GM18861 (cell line): ENCODE measurements around the gene SART3.
"Not testable (repeated sequence)": the region's sequence is repeated elsewhere in the genome, so short reads cannot be mapped to it uniquely, and the experiment has no call there.

Source experiments
- ATAC-seq: cut with Tn5 transposase; IDR thresholded peaks from one replicate; pipeline ENCODE4 v1.9.1; 2021; ENCODE audit not compliant: unreplicated experiment

SART3 gene

DNA sequence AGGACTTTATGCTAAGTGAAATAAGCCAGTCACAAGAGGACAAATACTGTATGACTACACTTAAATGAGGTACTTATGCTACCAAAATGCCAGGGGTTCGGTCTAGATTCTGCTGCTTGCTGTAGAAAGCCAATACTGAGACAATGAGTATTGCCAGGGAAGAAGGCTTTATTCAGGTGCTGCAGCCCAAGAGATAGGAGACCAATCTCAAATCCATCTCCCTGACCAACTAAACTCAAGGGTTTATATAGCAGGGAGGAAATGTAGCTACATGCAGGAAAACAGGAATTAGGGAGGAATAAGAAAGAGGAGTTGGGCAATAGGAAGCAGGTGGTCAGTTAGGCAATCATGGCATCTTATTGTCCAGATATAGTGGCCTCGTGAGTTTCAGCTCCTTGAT, 58.1 kb downstream of the SART3 start:
- ATAC-seq, result no peak

DNA sequence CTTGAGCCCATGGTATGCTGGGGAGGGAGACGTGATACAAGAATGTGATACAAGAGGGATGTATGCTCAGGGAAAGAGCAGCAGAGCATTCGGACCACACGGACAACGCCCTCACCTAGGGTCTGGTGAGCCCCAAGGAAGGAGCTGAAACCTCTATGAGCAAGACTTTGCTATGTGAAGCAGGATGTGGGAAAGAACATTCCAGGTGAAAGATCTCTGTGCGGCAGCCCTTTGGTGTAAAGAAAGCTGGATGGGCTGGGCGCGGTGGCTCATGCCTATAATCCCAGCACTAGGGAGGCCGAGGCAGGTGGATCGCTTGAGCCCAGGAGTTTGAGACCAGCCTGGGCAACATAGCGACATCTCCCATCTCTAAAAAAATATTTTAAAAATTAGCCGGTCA, 62.8 kb downstream of the SART3 start:
- ATAC-seq, result no peak

DNA sequence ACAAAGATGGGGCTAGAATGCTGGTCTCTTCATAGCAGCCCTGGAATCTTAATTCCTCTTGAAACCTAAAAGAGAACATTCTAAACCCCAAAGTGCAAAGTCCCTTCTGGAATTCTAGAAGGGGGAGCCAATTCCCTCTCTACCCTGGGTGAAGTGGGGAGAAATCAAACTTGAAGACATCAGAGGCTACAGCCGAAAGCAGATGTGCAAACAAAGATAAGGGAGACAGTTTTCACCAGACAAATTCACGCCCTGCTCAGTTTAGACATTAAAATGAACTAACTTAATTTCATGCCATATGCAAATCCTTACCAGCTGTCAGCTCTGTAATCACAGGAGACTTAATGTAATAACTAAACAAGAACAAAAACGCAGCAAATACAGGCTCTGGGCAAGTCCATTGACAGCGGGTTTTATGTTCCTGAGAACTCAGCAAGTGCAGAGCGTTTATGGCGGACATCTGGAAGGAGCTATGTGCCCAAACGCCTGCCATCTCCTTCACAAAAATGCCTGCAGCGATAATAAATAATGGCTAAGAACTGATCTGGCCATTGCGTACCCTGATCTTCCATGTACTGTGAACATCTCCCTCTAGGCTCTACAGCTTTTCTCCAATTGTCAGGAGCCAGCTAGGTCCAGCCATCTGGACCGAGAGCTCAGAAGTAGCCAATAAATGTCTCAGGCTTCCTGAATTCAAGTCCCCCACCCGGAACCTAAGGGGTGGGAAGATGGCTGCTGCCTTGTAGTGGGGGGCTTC, 65.0 kb downstream of the SART3 start:
- no peak for ATAC-seq

DNA sequence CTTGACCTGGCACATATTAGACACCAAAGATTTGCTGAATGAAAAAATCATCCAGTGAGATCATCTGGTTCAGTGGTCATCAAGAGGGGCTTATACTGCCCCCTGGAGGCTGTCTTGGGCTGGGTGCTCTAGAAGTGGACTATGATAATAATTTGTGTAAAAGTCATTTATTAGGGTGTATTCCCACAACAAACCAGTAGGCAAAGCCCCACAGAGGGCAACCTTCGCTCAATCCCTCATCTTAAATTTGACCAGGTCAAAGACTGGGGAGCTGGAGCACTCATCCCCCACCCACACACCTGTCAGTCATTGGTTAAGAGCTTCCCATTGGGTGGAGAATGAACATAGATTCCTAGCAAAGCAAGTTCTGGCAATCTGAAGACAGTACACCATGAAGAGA, 65.9 kb downstream of the SART3 start:
- ATAC-seq, result no peak

DNA sequence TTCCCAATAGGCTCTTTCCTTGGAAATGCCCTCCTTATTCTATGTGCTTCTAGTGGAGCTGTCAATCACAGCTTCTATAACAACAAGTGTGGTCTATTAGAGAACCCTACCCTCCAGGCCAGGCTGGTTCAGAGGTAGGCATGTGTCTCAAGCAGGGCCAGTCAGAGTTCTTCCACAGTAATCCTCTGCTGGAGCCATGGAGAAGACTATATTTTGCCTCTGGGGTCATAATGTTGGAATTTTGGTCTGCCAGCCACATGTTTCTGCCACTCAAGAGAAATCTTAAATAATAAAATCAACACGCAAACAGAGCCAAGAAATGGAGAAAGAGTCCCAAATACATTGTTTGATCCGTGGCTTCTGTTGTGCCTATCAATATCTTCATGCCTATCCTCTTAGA, 69.7 kb downstream of the SART3 start:
- ATAC-seq, result no peak

DNA sequence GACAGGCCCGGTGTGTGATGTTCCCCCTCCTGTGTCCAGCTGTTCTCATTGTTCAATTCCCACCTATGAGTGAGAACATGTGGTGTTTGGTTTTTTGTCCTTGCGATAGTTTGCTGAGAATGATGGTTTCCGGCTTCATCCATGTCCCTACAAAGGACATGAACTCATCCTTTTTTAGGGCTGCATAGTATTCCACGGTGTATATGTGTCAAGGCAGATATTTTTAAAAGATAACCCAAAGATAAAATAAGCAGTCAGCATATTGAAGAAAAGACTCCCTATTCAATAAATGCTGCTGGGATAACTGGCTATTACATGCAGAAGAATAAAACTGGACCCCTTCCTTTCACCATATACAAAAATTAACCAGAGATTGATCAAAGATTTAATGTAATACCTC, 73.9 kb downstream of the SART3 start:
- ATAC-seq, result not testable (repeated sequence)

DNA sequence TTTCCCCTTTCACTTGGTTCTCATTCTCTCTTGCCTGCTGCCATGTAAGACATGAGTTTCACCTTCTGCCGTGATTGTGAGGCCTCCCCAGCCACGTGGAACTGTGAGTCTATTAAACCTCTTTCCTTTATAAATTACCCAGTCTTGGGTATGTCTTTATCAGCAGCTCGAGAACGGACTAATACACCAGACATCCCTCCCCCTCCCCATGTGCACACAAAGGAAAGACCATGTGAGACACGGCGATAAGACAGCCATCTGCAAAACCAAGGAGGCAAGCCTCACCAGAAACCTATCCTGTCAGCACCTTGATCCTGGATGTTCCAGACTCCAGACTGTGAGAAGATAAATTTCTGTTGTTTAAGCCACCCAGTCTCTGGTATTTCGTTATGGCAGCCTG, 75.6 kb downstream of the SART3 start:
- not testable (repeated sequence) for ATAC-seq

DNA sequence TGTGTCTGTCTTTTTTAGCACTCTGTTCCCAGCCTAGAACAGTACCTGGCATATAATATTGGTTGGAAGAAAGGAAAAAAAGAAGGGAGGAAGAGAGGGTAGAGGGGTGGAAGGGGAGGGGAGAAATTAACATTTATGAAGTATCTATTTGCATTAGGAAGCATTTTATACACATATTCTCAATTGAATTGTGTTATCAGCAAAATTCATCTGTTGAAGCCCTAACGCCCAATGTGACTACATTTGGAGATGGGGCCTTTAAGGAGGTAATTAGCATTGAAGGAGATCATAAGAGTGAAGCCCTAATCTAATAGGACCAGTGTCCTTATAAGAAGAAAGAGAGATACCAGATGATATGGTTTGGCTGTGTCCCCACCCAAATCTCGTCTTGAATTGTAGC, 76.1 kb downstream of the SART3 start:
- ATAC-seq, result no peak

DNA sequence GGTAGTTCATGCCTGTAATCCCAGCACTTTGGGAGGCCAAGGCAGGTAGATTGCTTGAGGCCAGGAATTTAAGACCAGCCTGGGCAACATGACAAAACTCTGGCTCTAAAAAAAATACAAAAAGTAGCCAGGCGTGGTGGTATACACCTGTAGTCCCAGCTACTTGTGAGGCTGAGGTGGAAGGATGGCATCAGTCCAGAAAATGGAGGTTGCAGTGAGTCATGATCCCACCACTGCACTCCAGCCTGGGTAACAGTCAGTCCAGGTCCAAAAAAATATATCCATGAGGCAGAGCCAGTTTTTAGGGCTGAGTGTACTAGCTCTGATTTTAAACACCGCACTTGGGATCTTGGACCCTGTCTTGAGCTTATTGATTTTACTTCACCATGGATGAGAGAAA, 76.5 kb downstream of the SART3 start:
- ATAC-seq, result no peak

DNA sequence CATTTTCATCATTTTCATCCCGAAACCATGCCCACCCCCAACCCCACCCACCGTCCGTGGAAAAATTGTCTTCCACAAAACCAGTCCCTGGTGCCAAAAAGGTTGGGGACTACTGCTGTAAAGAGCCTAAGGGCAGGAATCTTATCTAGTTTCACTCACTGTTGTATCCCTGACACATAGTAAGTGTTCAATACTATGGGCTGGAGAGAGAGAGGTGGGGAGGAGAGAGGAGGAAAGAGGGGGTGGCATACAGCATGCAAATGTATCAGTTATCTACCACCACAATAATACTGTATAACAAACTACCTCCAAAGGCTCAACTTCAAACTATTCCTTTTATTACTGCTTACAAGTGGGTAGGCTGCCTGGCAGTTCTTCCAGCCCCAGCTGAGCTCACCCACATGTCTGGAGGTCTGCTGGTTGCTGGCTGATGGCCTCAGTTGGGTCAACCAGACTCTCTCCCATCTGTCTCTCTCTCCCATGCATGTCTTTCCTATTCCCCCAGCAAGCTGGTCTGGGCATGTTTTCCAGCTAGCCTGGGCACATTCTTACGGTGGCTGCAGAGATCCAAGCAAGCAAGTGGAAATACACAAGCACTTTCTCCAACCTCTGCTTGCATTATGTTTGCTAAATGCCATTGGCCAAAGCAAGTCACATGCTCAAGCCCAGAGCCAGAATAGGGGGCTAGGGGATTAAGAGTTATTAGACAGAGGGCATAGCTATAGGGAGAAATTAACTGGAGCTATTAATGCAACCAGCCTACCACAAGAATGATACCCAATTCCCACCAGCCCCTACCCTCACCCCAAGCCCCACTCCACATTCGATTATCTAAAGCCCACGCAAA, 77.5 kb downstream of the SART3 start:
- ATAC-seq, result no peak

DNA sequence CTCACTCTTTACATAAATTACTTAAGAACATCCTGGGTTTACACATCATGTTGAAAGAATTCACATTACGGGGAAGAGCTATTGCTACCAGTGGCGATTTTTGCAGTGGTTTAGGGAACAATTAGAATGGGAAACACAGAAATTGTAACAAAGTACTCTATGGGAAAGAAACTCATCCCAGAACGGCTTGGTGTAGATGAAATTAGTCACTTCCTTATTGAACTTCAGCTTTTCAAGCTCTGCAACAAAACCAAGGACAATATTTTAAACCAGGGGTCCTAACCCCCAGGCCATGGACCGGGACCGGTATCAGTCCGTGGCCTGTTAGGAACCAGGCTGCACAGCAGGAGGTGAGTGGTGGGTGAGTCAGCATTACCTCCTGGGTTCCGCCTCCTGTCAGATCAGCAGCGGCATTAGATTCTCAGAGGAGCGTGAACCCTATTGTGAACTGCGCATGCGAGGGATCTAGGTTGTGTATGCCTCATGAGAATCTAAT, 78.2 kb downstream of the SART3 start:
- ATAC-seq, result no peak

DNA sequence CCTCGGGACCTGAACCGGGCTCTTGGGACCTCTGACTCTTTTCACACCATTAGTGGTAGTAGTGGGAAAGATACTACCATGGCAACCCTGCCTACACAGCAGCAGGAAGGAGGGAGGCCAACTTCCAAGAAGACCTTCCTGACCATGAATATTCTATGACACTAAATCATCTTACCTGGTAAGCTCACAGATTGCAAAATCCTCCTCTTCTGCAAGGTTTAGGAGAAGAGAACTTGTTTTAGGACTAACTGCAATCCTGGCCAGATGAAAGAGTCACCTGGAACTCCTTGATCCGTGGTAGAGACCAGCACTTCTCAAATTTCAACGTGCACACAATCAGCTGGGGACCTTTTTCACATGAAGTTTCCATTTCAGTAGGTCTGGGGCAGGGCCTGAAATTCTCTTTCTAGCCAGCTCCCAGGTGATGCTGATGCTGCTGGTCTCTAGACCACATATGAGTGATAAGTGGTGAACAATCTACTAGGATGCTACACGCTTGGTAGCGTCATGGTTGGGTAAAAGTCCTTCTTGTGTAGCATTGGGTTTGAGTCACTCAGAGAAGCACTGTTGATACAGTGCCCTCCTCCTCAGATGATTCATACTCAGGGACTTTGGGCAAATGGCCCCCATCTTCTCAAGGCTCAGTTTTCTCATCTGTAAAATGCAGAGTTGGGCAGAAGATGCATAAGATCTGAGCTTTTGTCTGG, 81.5 kb downstream of the SART3 start:
- no peak for ATAC-seq

DNA sequence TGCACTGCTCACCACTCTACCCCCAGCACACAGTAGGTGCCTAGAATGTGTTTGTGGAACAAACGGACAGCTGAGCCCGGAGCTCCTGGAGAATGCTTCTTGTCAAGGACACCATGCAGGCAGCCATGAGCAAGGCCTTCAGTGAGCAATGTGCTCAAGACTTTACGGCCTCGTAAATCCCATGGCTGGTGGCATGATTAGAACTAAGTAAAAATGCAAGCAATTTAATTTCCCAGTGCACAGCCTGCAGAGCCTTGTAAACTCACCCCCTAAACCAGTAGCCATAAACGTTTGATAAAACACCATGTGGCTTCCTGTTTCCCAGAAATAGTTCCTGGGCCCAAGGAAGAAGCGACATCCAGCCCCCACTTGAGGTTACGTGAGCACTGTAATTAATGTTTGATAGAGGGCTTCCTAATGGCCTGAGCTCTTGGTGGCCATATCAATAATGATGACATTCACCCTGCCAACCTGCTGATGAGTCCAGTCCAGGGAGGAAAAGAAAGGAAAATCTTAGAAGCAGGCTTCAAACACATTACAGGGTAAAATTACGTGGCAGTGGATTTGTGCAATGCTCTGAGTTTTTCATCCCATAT, 82.3 kb downstream of the SART3 start:
- no peak for ATAC-seq

DNA sequence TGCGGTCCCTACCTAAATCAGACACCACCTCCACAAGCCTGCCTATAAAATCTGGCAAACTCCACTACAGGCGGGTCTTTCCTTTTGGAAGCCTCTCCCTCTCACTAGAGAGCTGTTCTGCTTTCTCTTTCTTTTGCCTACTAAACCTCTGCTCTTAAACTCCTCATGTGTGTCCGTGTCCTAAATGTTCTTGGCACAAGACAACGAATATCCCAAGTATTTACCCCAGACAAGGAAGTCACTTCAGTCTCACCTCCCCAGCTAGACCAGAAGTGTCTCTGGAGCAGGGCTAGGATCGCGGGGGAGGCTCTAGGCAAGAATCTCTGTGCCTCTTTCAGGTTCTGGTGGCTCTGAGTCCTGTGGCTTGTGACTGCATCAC, 83.1 kb downstream of the SART3 start:
- no peak for ATAC-seq

DNA sequence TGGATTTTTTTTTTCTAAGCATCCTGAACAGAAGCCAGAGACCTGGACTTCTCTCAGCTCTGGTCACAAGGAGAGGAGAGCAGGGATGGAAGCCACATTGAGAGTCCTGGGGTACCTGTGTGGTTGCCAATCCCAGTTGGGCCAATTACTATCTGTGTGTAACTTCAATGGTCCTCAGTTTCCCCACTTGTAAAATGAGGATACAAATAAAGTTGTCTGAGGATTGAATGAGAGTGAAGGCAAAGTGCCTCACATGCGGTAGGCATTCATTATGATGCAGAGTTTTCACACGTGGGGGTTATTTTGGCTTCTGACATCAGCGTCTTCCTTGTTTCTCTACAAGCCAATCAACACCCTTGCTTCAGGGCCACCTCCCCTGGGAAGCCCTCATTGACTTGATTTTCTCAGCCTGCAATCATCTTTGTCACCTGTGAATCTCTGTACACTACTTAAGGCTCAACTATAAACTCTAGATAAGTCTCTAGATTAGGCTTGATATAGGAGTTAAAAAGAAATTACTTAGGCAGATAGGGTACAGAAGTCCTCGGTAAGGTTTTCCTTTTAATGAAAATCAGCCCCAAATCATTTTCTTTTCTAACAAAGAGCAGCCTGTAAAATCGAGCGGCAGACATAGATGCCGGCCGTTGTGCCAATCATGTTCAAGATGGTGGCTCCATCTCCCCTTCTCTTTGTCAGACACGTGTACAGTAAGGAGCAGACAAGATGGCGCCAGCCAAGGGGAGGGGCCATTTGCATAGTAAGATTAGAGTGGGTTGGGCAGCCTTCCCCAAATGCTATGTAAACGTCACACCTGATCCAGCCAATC, 83.7 kb downstream of the SART3 start:
- no peak for ATAC-seq

DNA sequence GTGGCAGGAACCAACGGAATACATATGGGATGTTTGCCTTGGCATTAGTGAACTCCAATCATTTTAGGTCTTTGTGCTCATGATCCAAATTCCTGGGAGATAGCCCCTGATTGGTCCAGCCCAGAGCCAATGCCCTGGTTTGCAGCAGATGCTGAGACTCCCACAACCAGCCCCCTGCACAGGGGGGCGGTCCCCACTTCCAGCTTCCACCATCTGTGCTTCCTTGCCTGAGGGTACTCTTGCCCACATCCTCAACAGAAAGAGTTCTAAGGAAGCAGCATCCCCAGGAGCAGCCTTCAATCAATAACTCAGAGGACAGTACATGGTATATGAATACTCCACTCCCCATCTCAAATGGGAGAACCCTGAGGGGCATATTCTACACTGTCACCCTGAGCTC, 85.6 kb downstream of the SART3 start:
- ATAC-seq, result no peak

DNA sequence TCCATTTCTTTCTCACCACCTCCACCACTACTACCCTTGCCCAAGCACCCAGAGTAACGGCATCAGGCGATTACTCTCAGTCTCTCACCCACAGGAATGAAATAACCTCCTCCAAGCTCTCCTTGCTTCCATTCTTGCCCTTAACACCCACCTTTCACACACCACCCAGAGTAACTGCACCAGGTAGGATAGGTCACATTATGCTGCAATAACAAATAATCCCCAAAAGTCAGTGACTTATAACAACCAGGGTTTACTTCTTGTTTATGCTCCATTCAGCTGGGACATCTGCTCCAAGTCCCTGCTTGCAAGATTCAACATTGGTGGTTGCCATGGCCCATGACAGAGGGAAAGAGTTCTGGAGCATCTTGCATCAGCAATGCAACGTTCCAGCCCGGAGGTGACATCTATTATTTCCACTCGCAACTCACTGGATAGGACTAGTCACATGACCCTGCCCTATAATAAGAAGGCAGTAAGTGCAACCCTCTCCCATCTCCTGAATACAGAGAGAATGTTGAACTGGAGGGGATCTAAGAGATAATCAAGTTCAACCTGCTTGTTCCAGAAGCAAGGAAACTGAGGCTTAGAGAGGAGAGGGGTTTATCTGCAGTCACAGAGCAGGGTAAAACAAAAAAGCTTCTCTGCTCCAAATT, 87.4 kb downstream of the SART3 start:
- no peak for ATAC-seq
